Esophagus squamous epithelium (tissue), 5 donors: Measurements from ENCODE around the gene AGBL2. TPM values are rescaled to one million over a fixed set of nuclear protein-coding genes. Genes with fewer than 3 reads are reported as not detected.

Experiments
- DNase-seq: peaks from one replicate; lab custom pipeline; 2025; lab: John Stamatoyannopoulos, UW
- H3K27ac ChIP-seq, 4 donors: fragments of 200-600 bp; sonication (generic); one replicate each; pipeline ENCODE4 v1.5.1; 2016 to 2019; ENCODE audit warnings: mild to moderate bottlenecking in 1 of 4
- H3K27me3 ChIP-seq, 4 donors: fragments of 200-600 bp; sonication (generic); 1 replicate in 3 of 4; 2 replicates in 1 of 4; pipeline versions ENCODE4 v1.5.1 to v1.6.0; 2017 to 2021; ENCODE audit warnings: antibody characterized with exemption in 1 of 4
- H3K36me3 ChIP-seq, 3 donors: fragments of 200-600 bp; sonication (generic); one replicate each; pipeline ENCODE4 v1.5.1; 2016 to 2019
- H3K4me1 ChIP-seq, 3 donors: fragments of 200-600 bp; sonication (generic); one replicate each; pipeline ENCODE4 v1.5.1; 2017 to 2019
- H3K4me3 ChIP-seq, 4 donors: fragments of 200-600 bp; sonication (generic); 1 replicate in 3 of 4; 2 replicates in 1 of 4; pipeline ENCODE4 v1.5.1; 2016 to 2019; ENCODE audit warnings: mild to moderate bottlenecking in 2 of 4, moderate library complexity in 1 of 4
- H3K9me3 ChIP-seq, 3 donors: fragments of 200-600 bp; sonication (generic); one replicate each; pipeline ENCODE4 v1.5.1; 2016 to 2019
- CTCF ChIP-seq, 6 experiments: fragments of 450-650 bp in 4 of 6; fragments of 200-600 bp in 2 of 6; sonication (generic) in 2 of 6; IDR thresholded peaks; one replicate each; pipeline ENCODE4 v1.5.1; 2016 to 2019; ENCODE audit warnings: antibody characterized with exemption in 6 of 6, mild to moderate bottlenecking in 4 of 6, moderate library complexity in 4 of 6
- POLR2A ChIP-seq, 4 donors: fragments of 450-650 bp; IDR thresholded peaks; one replicate each; pipeline ENCODE4 v1.6.1; 2017; ENCODE audit warnings: antibody characterized with exemption in 4 of 4, mild to moderate bottlenecking in 4 of 4, moderate library complexity in 3 of 4
- WGBS, 2 donors: methylation state at CpG; one replicate each; pipeline ENCODE4 v1.1.5; 2018; 5-methylcytosine and 5-hydroxymethylcytosine counted together
- intact Hi-C: fragments of 100-400 bp; cut with DNase I; formaldehyde crosslinking; loops from one replicate; pipeline ENCODE4 v1.15.0; 2022
- small RNA-seq, 4 donors: library from RNA; depleted of rRNA; stranded (forward); fragments of <200 nt; gene quantifications; one replicate each; pipeline ENCODE3, GENCODE V24; 2016
- total RNA-seq, 4 donors: library from RNA; depleted of rRNA; stranded (reverse); fragments of >200 nt; gene quantifications; one replicate each; pipeline ENCODE4 v1.1.0, GENCODE V29; 2016
- donor health status: DM: yes; HTN: yes; CAD: no.

AGBL2 gene
- total RNA-seq, 4 donors from 2014 or later = 0.35 to 0.76 (median 0.57) TPM; not detected in 1

DNA sequence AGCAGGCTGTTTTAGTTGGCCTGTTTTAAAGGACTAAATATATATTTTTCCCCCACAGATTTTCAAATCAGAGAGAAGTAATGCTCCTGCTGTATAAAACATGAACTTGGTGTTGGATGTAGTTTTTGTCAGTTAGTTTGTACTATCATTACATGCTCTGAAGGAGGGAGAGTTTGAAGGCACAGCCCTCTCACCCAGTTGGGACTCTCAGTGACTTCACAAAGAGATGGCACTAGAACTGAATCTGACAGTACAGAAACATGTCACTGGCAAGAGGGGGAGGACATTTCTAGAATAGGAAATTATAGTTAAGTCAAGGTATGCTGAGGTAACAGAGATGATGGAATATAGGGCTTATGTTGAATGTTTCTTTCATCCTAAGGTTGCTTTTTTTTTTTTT, 99.9 kb downstream of the AGBL2 start:
- intact Hi-C loops = no loop called here
- H3K4me3 ChIP-seq = no peak overlapping the region
- H3K27me3 ChIP-seq = no peaks in the 10 kb centered on the region
- no peak overlapping the region for H3K27ac ChIP-seq
- H3K4me1 ChIP-seq = peaks cover 0 to 8% (median 0%) of the 10 kb centered on the region in 3 donors
- DNase-seq = no peak
- TF ChIP-seq POLR2A (IDR thresholded peaks at IDR 0.05) (no peak), CTCF (IDR thresholded peaks at IDR 0.05) (no peak)
- H3K9me3 ChIP-seq = no peaks in the 10 kb centered on the region
- H3K36me3 ChIP-seq = peaks cover 0 to 57% (median 0%) of the 10 kb centered on the region in 3 donors

GRCh38 chr11:47611348-47611794, 103.8 kb downstream of the AGBL2 start:
- Histone ChIP-seq H3K27me3 (no peaks in the 10 kb centered on the region), H3K9me3 (no peaks in the 10 kb centered on the region), H3K27ac (no peak overlapping the region), H3K4me1 (no peaks in the 10 kb centered on the region), H3K4me3 (no peak overlapping the region), H3K36me3 (peaks cover 0 to 21% (median 0%) of the 10 kb centered on the region in 3 donors)
- TF ChIP-seq CTCF (IDR thresholded peaks at IDR 0.05) (no peak), POLR2A (IDR thresholded peaks at IDR 0.05) (no peak)
- intact Hi-C loops = no loop called here
- no peak for DNase-seq
- 61 to 77% methylated on average over 6 of the region's 6 CpGs for WGBS, 2 donors

GRCh38 chr11:47609675-47610074, 105.5 kb downstream of the AGBL2 start:
- no peak for DNase-seq
- intact Hi-C loops = no loop called here
- peaks cover 0 to 15% (median 0%) of the 10 kb centered on the region in 3 donors for H3K36me3 ChIP-seq
- TF ChIP-seq POLR2A (IDR thresholded peaks at IDR 0.05) = no peak
- TF ChIP-seq CTCF (IDR thresholded peaks at IDR 0.05) = no peak
- no peak overlapping the region for H3K27ac ChIP-seq
- H3K4me3 ChIP-seq = no peak overlapping the region
- no peaks in the 10 kb centered on the region for H3K9me3 ChIP-seq
- 50 to 77% methylated on average over 3 of the region's 3 CpGs for whole genome bisulfite sequencing, 2 donors
- H3K4me1 ChIP-seq = no peaks in the 10 kb centered on the region
- no peaks in the 10 kb centered on the region for H3K27me3 ChIP-seq

Small RNA genes lying within 50 kb of the gene (small RNA-seq; reads per million reads assigned to genes)
- 0 reads per million in 4 donors for gene RF00019

Other genes with a start within 250 kb of the AGBL2 start
- 10 to 100 TPM; 50.4 to 88.9 (median 64.1) TPM for gene CELF1, start 162.2 kb downstream of the AGBL2 start, total RNA-seq
- 10 to 100 TPM; 67.7 to 92.3 (median 78.7) TPM for gene PTPMT1, start 149.8 kb downstream of the AGBL2 start, total RNA-seq
- 10 to 100 TPM; 12.4 to 22.7 (median 16.0) TPM for gene KBTBD4, start 136.4 kb downstream of the AGBL2 start, total RNA-seq
- 10 to 100 TPM; 65.5 to 89.9 (median 83.6) TPM for gene NDUFS3, start 136.3 kb downstream of the AGBL2 start, total RNA-seq
- gene FAM180B, start 128.7 kb downstream of the AGBL2 start, total RNA-seq = not detected
- under 1 TPM in 3 of 4 donors, not detected in 1; 0.35 to 0.57 (median 0.41) TPM for gene C1QTNF4, start 121.0 kb downstream of the AGBL2 start, total RNA-seq
- 10 to 100 TPM; 44.5 to 67.2 (median 53.9) TPM for gene MTCH2, start 72.8 kb downstream of the AGBL2 start, total RNA-seq
- gene FNBP4, start 52.0 kb upstream of the AGBL2 start, total RNA-seq = 100 to 1,000 TPM in 1 of 4 donors, 10 to 100 TPM in 3; 52.4 to 159 (median 79.0) TPM
- 10 to 100 TPM; 11.0 to 30.1 (median 20.7) TPM for gene NUP160, start 133.0 kb upstream of the AGBL2 start, total RNA-seq